ENCODE results near the gene PDZD7.

PDZD7 gene

DNA sequence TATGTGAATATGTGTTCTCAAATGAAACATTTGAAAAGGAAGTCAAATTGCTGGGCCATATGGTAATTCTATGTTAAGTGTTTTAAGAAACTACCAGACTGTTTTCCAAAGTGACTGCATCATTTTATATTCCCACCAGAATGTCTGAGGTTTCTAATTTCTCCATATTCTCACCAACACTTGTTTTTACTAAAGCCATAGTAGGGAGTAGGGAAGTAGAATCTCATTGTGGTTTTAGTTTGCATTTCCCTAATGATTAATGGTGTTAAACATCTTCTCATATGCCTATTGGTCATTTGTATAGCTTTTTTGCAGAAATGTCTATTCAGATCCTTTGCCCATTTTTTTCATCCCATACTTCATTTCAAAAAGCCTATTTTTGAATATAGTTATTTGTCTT, 70.7 kb downstream of the PDZD7 start:
- no peak for DNase-seq
